ENCODE measurements around the gene RNASE12.

Gene RNASE12, protein sequence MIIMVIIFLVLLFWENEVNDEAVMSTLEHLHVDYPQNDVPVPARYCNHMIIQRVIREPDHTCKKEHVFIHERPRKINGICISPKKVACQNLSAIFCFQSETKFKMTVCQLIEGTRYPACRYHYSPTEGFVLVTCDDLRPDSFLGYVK

DNA sequence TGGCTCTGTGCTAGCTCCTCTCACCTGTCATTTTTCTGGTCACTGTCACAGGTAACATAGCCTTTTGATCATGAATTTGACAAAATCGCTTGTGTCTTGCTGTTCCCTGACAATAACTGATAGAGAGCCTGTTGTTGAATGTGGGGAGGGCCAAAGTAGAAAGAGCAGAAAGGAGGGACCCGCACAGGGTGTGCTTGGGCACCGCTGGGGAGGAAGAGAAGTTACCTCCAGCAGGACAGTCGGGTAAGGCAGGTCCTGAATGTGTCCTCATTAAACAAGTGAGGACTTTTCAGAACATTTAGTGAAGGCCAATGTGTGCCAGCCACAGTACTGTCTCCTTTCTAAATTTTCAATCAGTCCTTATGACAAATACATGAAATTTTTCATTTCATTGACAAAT is at the start of gene RNASE12:
TSS of gene RNASE12 (minus strand) at position 142 of the 400 bp plus-strand sequence. CDS start 653 bp downstream, outside the sequence.
- Histone ChIP-seq H3K36me3 (ENCODE audit: control insufficient read depth, insufficient read depth, low read length) (no peaks in the 10 kb centered on the region), H3K27me3 (replicated peaks; ENCODE audit: control insufficient read depth, insufficient read depth, low read length) (peaks cover 1% of the 10 kb centered on the region), H3K4me3 (replicated peaks; ENCODE audit: low read depth, low read length) (no peak within 1 kb of the TSS)
- no peak for DNase-seq (ENCODE audit: extremely low read depth, insufficient read length)
- TF ChIP-seq, protein P1, sequence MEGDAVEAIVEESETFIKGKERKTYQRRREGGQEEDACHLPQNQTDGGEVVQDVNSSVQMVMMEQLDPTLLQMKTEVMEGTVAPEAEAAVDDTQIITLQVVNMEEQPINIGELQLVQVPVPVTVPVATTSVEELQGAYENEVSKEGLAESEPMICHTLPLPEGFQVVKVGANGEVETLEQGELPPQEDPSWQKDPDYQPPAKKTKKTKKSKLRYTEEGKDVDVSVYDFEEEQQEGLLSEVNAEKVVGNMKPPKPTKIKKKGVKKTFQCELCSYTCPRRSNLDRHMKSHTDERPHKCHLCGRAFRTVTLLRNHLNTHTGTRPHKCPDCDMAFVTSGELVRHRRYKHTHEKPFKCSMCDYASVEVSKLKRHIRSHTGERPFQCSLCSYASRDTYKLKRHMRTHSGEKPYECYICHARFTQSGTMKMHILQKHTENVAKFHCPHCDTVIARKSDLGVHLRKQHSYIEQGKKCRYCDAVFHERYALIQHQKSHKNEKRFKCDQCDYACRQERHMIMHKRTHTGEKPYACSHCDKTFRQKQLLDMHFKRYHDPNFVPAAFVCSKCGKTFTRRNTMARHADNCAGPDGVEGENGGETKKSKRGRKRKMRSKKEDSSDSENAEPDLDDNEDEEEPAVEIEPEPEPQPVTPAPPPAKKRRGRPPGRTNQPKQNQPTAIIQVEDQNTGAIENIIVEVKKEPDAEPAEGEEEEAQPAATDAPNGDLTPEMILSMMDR (IDR thresholded peaks at IDR 0.05; ENCODE audit: insufficient read depth, low read length, poor library complexity, severe bottlenecking) = no peak

DNA sequence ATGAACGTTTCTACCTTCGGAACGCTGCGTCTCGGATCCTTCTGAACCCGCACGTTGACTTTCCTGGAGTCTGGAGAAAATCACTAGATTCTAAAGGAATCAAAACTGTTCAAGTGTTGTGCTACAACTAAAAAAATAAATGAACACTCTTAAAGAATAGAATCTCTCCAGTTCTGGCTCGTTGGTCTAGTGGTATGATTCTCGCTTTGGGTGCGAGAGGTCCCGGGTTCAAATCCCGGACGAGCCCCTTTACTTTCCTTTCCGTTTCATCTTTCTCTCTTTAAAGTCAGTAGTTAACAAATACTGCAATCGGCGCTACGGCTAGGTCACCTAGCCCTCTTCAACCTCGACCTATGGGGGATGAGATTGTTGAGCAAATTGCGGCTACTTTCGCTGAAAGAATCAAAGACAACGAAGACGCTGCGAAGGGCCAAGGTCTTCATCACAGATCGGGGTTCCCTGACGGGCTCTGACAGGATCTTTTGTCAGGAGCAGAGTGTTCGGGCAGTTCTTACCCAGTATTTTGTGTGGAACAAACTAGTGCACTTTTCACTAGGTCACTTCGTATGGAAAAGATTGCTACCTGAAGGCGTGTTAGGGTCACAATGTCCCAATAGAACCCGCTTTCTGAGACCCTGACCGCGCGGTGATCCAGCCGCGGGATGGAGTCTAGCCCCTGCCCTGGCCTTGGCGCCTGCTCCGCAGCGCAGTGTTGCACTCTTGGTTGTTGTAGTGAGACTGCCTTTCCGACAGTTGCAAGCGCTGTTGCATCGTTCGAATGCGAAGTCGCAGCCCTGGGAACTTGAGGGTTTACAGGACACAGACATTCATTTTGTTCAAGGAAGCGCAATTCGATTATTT is 41.9 kb upstream of the RNASE12 start:
- TF ChIP-seq, protein P1 (IDR thresholded peaks at IDR 0.05; ENCODE audit: insufficient read depth, low read length, poor library complexity, severe bottlenecking) = no peak

DNA sequence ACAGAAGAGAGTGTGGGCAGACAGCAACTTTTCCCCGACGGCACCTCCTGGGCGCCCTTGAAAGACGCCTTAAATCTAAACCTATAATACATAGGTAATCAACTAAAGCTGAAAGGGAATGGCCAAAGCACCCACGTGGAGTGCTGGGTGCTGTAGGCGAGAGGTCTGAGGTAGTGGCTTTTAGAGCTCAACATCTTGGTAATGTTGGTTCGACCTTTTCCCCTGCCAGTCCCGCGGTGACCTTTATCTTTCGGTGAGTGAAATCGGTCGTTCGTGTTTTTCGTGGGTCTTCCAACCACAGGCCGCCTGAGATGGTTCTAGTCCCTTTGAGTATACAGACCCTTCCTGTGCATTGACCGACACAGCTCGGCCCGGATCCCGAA is 41.3 kb upstream of the RNASE12 start:
- TF ChIP-seq, protein P1 (IDR thresholded peaks at IDR 0.05; ENCODE audit: insufficient read depth, low read length, poor library complexity, severe bottlenecking) = no peak
- Histone ChIP-seq H3K27me3 (replicated peaks; ENCODE audit: control insufficient read depth, insufficient read depth, low read length) (no peaks in the 10 kb centered on the region), H3K4me3 (replicated peaks; ENCODE audit: low read depth, low read length) (peak overlapping the region; percentile 61), H3K36me3 (ENCODE audit: control insufficient read depth, insufficient read depth, low read length) (no peaks in the 10 kb centered on the region)
- no peak for DNase-seq (ENCODE audit: extremely low read depth, insufficient read length)

More for the DNA sequence above, 41.9 kb upstream of the RNASE12 start:
- H3K4me3 ChIP-seq (replicated peaks; ENCODE audit: low read depth, low read length) = peak overlapping the region; percentile 61
- no peaks in the 10 kb centered on the region for H3K27me3 ChIP-seq (replicated peaks; ENCODE audit: control insufficient read depth, insufficient read depth, low read length)
- no peaks in the 10 kb centered on the region for H3K36me3 ChIP-seq (ENCODE audit: control insufficient read depth, insufficient read depth, low read length)
- DNase-seq (ENCODE audit: extremely low read depth, insufficient read length) = peak; percentile 71

DNA sequence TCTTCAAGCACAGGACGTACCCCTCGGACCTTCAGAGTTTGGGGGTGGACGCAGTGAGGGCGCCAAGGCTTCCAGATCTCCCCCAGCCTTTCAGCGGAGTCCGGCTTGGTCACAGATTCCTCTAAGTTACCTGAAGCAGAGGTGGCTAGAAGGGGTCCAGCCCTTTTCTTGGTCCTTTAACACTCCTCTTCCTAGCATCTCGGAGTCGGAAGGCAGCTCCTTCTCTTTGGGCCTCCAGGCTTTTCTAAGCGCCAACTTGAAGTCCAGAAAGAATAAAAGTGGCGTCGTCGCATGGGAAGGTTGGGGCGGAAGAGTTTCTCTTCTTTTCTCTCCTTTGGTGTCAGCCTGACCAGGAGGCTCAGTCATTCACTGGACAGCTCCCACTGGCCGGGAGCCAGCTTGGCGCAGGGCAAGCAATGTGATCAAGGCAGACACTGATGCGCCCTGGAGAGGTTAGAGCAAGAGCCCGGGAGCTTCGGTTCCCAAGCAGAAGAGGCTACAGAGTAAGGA is 40.8 kb upstream of the RNASE12 start:
- peak; percentile 42 for DNase-seq (ENCODE audit: extremely low read depth, insufficient read length)
- peak overlapping the region; percentile 61 for H3K4me3 ChIP-seq (replicated peaks; ENCODE audit: low read depth, low read length)
- no peaks in the 10 kb centered on the region for H3K27me3 ChIP-seq (replicated peaks; ENCODE audit: control insufficient read depth, insufficient read depth, low read length)

DNA sequence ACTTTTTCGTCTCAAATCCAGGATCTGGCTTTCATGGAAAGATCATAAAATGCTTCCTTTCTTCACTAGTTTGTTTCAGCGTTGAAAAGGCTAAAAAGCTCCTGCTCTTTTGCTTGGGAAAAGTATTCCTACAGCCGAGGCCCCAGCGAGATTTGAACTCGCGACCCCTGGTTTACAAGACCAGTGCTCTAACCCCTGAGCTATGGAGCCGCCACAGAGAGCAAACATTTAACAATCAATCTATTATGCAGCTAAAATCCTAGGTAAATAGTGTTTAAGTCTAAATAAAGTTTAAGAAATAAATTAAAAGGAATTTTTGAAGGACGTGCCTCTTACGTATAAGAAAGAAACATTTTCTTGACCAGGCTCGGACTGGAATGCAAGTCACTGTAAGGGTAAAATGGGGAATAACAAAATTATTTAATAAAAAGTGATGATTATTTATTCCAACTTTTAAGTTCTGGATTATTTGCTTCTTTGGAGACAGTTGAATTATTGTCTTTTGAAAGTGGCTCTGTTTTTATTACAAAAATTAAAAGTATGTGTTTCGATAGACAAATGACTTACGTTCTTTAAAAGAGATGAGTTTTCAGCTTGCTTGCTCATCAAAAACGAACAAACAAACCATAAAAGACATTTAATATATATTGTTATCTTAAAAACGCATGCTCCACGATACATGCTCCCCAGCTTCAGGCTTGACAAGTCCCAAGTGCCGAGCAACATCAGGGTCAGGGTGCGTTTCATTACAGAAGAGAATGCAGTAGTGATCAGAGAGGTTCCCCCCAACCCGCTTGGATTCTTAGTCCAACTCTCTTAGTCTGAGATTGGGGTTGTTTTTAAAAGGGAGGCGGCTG is 40.1 kb upstream of the RNASE12 start:
- peak; percentile 30 for DNase-seq (ENCODE audit: extremely low read depth, insufficient read length)
- H3K36me3 ChIP-seq (ENCODE audit: control insufficient read depth, insufficient read depth, low read length) = no peaks in the 10 kb centered on the region
- H3K4me3 ChIP-seq (replicated peaks; ENCODE audit: low read depth, low read length) = peak overlapping the region; percentile 61
- TF ChIP-seq, protein P1 (IDR thresholded peaks at IDR 0.05; ENCODE audit: insufficient read depth, low read length, poor library complexity, severe bottlenecking) = no peak
- H3K27me3 ChIP-seq (replicated peaks; ENCODE audit: control insufficient read depth, insufficient read depth, low read length) = no peaks in the 10 kb centered on the region

More for the DNA sequence above, 40.8 kb upstream of the RNASE12 start:
- TF ChIP-seq, protein P1 (IDR thresholded peaks at IDR 0.05; ENCODE audit: insufficient read depth, low read length, poor library complexity, severe bottlenecking) = no peak
- no peaks in the 10 kb centered on the region for H3K36me3 ChIP-seq (ENCODE audit: control insufficient read depth, insufficient read depth, low read length)

All from GM06990 (cell line).